ENCODE measurements around the gene NSA2. TPM values are rescaled to one million over a fixed set of nuclear protein-coding genes. Genes with fewer than 3 reads are reported as not detected.

Gene NSA2
- total RNA-seq, 1 experiment from 2014 or later, result 42.7 TPM

- ChIA-PET POLR2A (no interaction called here), CTCF (no interaction called here)
- DNase-seq (ENCODE audit: low read depth, low spot score), result no peak
- peak overlapping the region; percentile 99 to 100 for H3K4me3 ChIP-seq (ENCODE audit: low read depth in 2 of 2, low read length in 2 of 2)
- ATAC-seq, result peak; percentile 55
- peak overlapping the region; percentile 98 for H3K27ac ChIP-seq (ENCODE audit: low read length)
- H3K27me3 ChIP-seq (ENCODE audit: control insufficient read depth, insufficient read depth, low read length), result no peaks in the 10 kb centered on the region
- in situ Hi-C loops (cut with HindIII; ENCODE audit: low pct_unique_long_range_greater_than_20kb, low sequenced_read_pairs), result no loop called here
- peaks cover 32% of the 10 kb centered on the region for H3K36me3 ChIP-seq (ENCODE audit: control insufficient read depth, insufficient read depth, low read length)
- no peaks in the 10 kb centered on the region for H3K9me3 ChIP-seq (ENCODE audit: control insufficient read depth, insufficient read depth, low read depth, low read length)
- TF ChIP-seq POLR2AphosphoS5 (IDR thresholded peaks at IDR 0.05; ENCODE audit: low read depth, low read length) (no peak), SIN3A (IDR thresholded peaks at IDR 0.05; ENCODE audit: borderline replicate concordance, insufficient read depth, low read depth, low read length) (no peak), CTCF (IDR thresholded peaks at IDR 0.05) (no peak), TCF7L2 (IDR thresholded peaks at IDR 0.05; ENCODE audit: low read depth, low read length) (no peak)
- BruUV-seq (replicated peaks), result TSS peak; percentile 86
- intact Hi-C loops (cut with micrococcal nuclease; ENCODE audit: unreplicated experiment), result loop anchor here (10.0 kb wide), 1 partner anchor 147 kb away; no protein-coding TSS in a partner anchor
- H3K4me1 ChIP-seq (ENCODE audit: control insufficient read depth, insufficient read depth, low read length), result peaks cover 22% of the 10 kb centered on the region
These were observed 497 bp downstream of the NSA2 start for GRCh38 chr5:74767579-74767913.

GRCh38 chr5:74772359-74772758, 5.3 kb downstream of the NSA2 start:
- no peak for TF ChIP-seq CTCF (IDR thresholded peaks at IDR 0.05)
- TF ChIP-seq SIN3A (IDR thresholded peaks at IDR 0.05; ENCODE audit: borderline replicate concordance, insufficient read depth, low read depth, low read length), result no peak
- no peak overlapping the region for H3K4me3 ChIP-seq (ENCODE audit: low read depth in 2 of 2, low read length in 2 of 2)
- no peak for ATAC-seq
- H3K27ac ChIP-seq (ENCODE audit: low read length), result no peak overlapping the region
- no peaks in the 10 kb centered on the region for H3K9me3 ChIP-seq (ENCODE audit: control insufficient read depth, insufficient read depth, low read depth, low read length)
- POLR2A ChIA-PET, result interaction anchor here (0.6 kb wide), 1 partner anchor 134 kb away, joined by 3 read pairs; no protein-coding TSS in a partner anchor
- peaks cover 49% of the 10 kb centered on the region for H3K36me3 ChIP-seq (ENCODE audit: control insufficient read depth, insufficient read depth, low read length)
- H3K4me1 ChIP-seq (ENCODE audit: control insufficient read depth, insufficient read depth, low read length), result peaks cover 6% of the 10 kb centered on the region; the same call in 1 of the 2 replicates
- no peak for DNase-seq (ENCODE audit: low read depth, low spot score)
- H3K27me3 ChIP-seq (ENCODE audit: control insufficient read depth, insufficient read depth, low read length), result no peaks in the 10 kb centered on the region
- in situ Hi-C loops (cut with HindIII; ENCODE audit: low pct_unique_long_range_greater_than_20kb, low sequenced_read_pairs) (no loop called here), intact Hi-C loops (cut with micrococcal nuclease; ENCODE audit: unreplicated experiment) (no loop called here)
- CTCF ChIA-PET, result interaction anchor here (0.6 kb wide), 1 partner anchor 45 kb away, joined by 3 read pairs; no protein-coding TSS in a partner anchor
- BruUV-seq (replicated peaks), result no TSS peak

DNA sequence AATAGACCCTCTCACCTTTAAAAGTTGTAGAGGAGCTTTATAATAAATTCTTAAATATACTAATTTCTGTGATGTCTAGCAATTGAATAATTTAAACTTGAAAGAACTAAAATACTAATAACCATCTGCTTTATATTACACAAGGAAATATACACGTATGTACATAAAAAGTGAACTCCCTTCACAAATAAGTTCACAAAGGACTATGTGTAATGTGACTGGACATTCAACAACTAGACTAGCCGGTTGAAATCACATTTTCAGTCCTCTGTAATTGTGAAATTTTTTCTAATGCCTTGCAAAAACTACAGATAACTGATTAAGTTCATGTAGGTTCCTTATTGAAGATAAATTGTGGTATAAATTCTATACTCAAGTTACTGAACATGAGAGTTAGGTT, 11.6 kb downstream of the NSA2 start:
- ChIA-PET POLR2A (no interaction called here), CTCF (no interaction called here)
- Histone ChIP-seq H3K27ac (ENCODE audit: low read length) (no peak overlapping the region), H3K27me3 (ENCODE audit: control insufficient read depth, insufficient read depth, low read length) (no peaks in the 10 kb centered on the region), H3K36me3 (ENCODE audit: control insufficient read depth, insufficient read depth, low read length) (peaks cover 46% of the 10 kb centered on the region), H3K4me1 (ENCODE audit: control insufficient read depth, insufficient read depth, low read length) (no peaks in the 10 kb centered on the region), H3K4me3 (ENCODE audit: low read depth in 2 of 2, low read length in 2 of 2) (no peak overlapping the region), H3K9me3 (ENCODE audit: control insufficient read depth, insufficient read depth, low read depth, low read length) (no peaks in the 10 kb centered on the region)
- TF ChIP-seq REST (IDR thresholded peaks at IDR 0.05; ENCODE audit: insufficient read depth in 1 of 2, low read depth in 2 of 2, low read length in 1 of 2) (no peak), TCF7L2 (IDR thresholded peaks at IDR 0.05; ENCODE audit: low read depth, low read length) (no peak), CTCF (IDR thresholded peaks at IDR 0.05) (no peak), SIN3A (IDR thresholded peaks at IDR 0.05; ENCODE audit: borderline replicate concordance, insufficient read depth, low read depth, low read length) (no peak), POLR2AphosphoS5 (IDR thresholded peaks at IDR 0.05; ENCODE audit: low read depth, low read length) (no peak)
- no TSS peak for BruUV-seq (replicated peaks)
- in situ Hi-C loops (cut with HindIII; ENCODE audit: low pct_unique_long_range_greater_than_20kb, low sequenced_read_pairs), result no loop called here
- intact Hi-C loops (cut with micrococcal nuclease; ENCODE audit: unreplicated experiment), result no loop called here
- DNase-seq (ENCODE audit: low read depth, low spot score) (no peak), ATAC-seq (no peak)
